GM23338 (cell line): ENCODE results near the gene SPRR1B. TPM values are rescaled to one million over a fixed set of nuclear protein-coding genes. Genes with fewer than 3 reads are reported as not detected.
"Not testable (repeated sequence)": the region's sequence is repeated elsewhere in the genome, so short reads cannot be mapped to it uniquely, and the experiment has no call there.

ENCODE experiments used
- ATAC-seq: fragments of 200-7000 bp; cut with Tn5 transposase; 3 replicates; pipeline ENCODE4 v1.9.1; 2020
- DNase-seq: peaks from one replicate; pipeline ENCODE4 v3.0.0-alpha.2; 2015; ENCODE audit warnings: low spot score
- H2AFZ ChIP-seq: fragments of 200-600 bp; sonication (generic); 2 replicates; pipeline ENCODE4 v1.8.0; 2016; ENCODE audit warnings: antibody characterized with exemption, mild to moderate bottlenecking, moderate library complexity
- H3F3A ChIP-seq: fragments of 200-600 bp; sonication (generic); replicated peaks from 2 replicates; pipeline ENCODE4 v1.8.0; 2017; ENCODE audit warnings: antibody characterized with exemption, mixed run types, low read depth
- H3K27ac ChIP-seq: fragments of 200-600 bp; sonication (generic); 2 replicates; pipeline ENCODE4 v1.6.1; 2016; ENCODE audit warnings: low read depth
- H3K27me3 ChIP-seq: fragments of 200-600 bp; sonication (generic); 2 replicates; pipeline ENCODE4 v1.8.0; 2016; ENCODE audit warnings: mild to moderate bottlenecking, mixed run types, moderate library complexity; ENCODE audit not compliant: insufficient read depth
- H3K36me3 ChIP-seq: fragments of 200-600 bp; sonication (generic); 2 replicates; pipeline ENCODE4 v1.8.0; 2016; ENCODE audit warnings: mild to moderate bottlenecking; ENCODE audit not compliant: insufficient read depth
- H3K4me1 ChIP-seq: fragments of 200-600 bp; sonication (generic); 2 replicates; pipeline ENCODE4 v1.8.0; 2016; ENCODE audit warnings: mild to moderate bottlenecking, moderate library complexity; ENCODE audit not compliant: insufficient read depth
- H3K4me2 ChIP-seq: fragments of 200-600 bp; sonication (generic); 2 replicates; pipeline ENCODE4 v1.7.1; 2017; ENCODE audit warnings: mixed run types
- H3K4me3 ChIP-seq: fragments of 200-600 bp; sonication (generic); 2 replicates; pipeline ENCODE4 v1.6.1; 2016; ENCODE audit warnings: mixed run types
- H3K79me2 ChIP-seq: fragments of 200-600 bp; sonication (generic); replicated peaks from 2 replicates; pipeline ENCODE4 v1.8.0; 2017; ENCODE audit warnings: mild to moderate bottlenecking; ENCODE audit not compliant: insufficient read depth
- H3K9me2 ChIP-seq: fragments of 200-600 bp; sonication (generic); 2 replicates; pipeline ENCODE4 v1.8.0; 2017; ENCODE audit not compliant: insufficient read depth
- H4K20me1 ChIP-seq: fragments of 200-600 bp; sonication (generic); replicated peaks from 2 replicates; pipeline ENCODE4 v1.8.0; 2017; ENCODE audit warnings: mild to moderate bottlenecking; ENCODE audit not compliant: insufficient read depth
- H3K27ac Mint-ChIP-seq: 2 replicates; pipeline ENCODE4 v1.8.0; 2020; ENCODE audit warnings: inconsistent platforms, mild to moderate bottlenecking, moderate library complexity, mixed read lengths
- H3K27me3 Mint-ChIP-seq: 3 replicates; pipeline ENCODE4 v1.8.0; 2022; ENCODE audit warnings: low read depth, mild to moderate bottlenecking, moderate library complexity, mixed read lengths, inconsistent platforms; ENCODE audit not compliant: insufficient read depth, poor library complexity
- H3K36me3 Mint-ChIP-seq: 3 replicates; pipeline ENCODE4 v1.8.0; 2021; ENCODE audit warnings: low read depth, mild to moderate bottlenecking, inconsistent platforms, moderate library complexity, mixed read lengths
- H3K4me1 Mint-ChIP-seq: 3 replicates; pipeline ENCODE4 v1.8.0; 2020; ENCODE audit warnings: mild to moderate bottlenecking, inconsistent platforms, mixed read lengths
- H3K4me3 Mint-ChIP-seq: 3 replicates; pipeline ENCODE4 v1.8.0; 2021; ENCODE audit warnings: moderate library complexity, mild to moderate bottlenecking, inconsistent platforms, mixed read lengths
- H3K9me3 Mint-ChIP-seq: 3 replicates; pipeline ENCODE4 v1.8.0; 2020; ENCODE audit warnings: moderate library complexity, mild to moderate bottlenecking, inconsistent platforms, mixed read lengths
- NANOG ChIP-seq: IDR thresholded peaks from 2 replicates; pipeline ENCODE4 v1.6.1; 2016; ENCODE audit warnings: antibody characterized with exemption, borderline replicate concordance
- POLR2AphosphoS5 ChIP-seq: IDR thresholded peaks from 2 replicates; pipeline ENCODE4 v1.6.1; 2016; ENCODE audit warnings: antibody characterized with exemption, low read depth
- ZNF331 ChIP-seq: fragments of 250-450 bp; sonication (Bioruptor Pico); IDR thresholded peaks from 2 replicates; pipeline ENCODE4 v1.5.0; 2020; ENCODE audit warnings: low read depth, mild to moderate bottlenecking, moderate library complexity
- polyA plus RNA-seq: library from polyadenylated mRNA; unstranded; fragments of >200 nt; fragmentation: Nextera tagmentation; extraction: Ambion mirVana; gene quantifications from 2 replicates; pipeline ENCODE4 v1.2.1, GENCODE V29; 2016
- total RNA-seq: library from RNA; depleted of rRNA; stranded (reverse); fragments of >200 nt; shearing (Covaris generic); gene quantifications from 2 replicates; pipeline ENCODE4 v1.2.3, GENCODE V29; 2014
- TF ChIP-seq, protein P1 (sequence below), 2 experiments: fragments of 200-600 bp in 1 of 2; sonication (generic) in 1 of 2; conservative IDR thresholded peaks; 2 replicates each; pipeline versions ENCODE4 v1.5.1 to v1.6.1; 2016 to 2017; ENCODE audit warnings: antibody characterized with exemption in 2 of 2, low read depth in 2 of 2, mild to moderate bottlenecking in 2 of 2, moderate library complexity in 1 of 2
- TF ChIP-seq, protein P2 (sequence below): IDR thresholded peaks from one replicate; pipeline ENCODE4 v1.6.1; 2018; ENCODE audit warnings: antibody characterized with exemption; ENCODE audit not compliant: unreplicated experiment

SPRR1B gene
- total and polyA plus RNA-seq, 2 experiments from 2014 or later: not detected

DNA sequence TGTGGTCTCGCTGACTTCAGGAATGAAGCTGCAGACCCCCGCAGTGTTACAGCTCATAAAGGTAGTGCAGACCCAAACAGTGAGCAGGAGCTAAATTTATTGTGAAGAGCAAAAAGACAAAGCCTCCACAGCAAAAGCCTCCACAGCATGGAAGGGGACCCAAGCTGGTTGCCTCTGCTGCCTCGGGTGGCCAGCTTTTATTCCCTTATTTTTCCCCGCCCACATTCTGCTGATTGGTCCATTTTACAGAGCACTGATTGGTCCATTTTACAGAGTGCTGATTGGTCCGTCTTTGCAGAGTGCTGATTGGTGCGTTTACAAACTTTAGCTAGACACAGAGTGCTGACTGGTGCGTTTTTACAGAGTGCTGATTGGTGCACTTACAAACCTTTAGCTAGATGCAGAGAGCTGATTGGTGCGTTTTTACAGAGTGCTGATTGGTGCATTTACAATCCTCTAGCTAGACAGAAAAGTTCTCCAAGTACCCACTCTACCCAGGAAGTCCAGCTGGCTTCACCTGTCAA is 19.7 kb upstream of the SPRR1B start:
- not testable (repeated sequence) for H3K27ac ChIP-seq, ATAC-seq, H3K27me3 Mint-ChIP-seq, H3F3A ChIP-seq, H3K4me1 ChIP-seq, H3K27ac Mint-ChIP-seq, H3K4me1 Mint-ChIP-seq, H3K36me3 Mint-ChIP-seq, H3K27me3 ChIP-seq, H3K36me3 ChIP-seq, H2AFZ ChIP-seq, H3K9me2 ChIP-seq, H3K4me3 Mint-ChIP-seq, H3K9me3 Mint-ChIP-seq, H3K79me2 ChIP-seq, DNase-seq, H3K4me3 ChIP-seq, H4K20me1 ChIP-seq, H3K4me2 ChIP-seq

DNA sequence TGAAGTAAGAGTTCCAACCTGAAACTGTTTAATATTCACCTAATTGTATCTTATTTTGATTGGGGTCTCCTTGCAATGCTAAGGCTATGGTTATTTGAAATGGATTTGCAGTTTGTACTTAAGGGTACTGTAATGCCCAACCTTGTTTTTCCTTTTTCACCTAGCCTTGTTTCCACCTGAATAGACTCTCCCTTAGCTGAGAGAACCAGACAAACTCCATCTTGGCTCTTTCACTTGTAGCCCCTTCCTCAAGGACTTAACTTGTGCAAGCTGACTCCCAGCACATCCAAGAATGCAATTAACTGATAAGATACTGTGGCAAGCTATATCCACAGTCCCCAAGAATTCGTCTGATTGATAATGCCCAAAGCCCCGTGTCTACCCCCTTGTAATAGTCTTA is 9.2 kb upstream of the SPRR1B start:
- H3K27ac Mint-ChIP-seq: 0 out of 2 replicates have a peak overlapping the region, but pooled peaks have one; percentile 23
- not testable (repeated sequence) for H3K4me3 Mint-ChIP-seq, H3K27ac ChIP-seq

DNA sequence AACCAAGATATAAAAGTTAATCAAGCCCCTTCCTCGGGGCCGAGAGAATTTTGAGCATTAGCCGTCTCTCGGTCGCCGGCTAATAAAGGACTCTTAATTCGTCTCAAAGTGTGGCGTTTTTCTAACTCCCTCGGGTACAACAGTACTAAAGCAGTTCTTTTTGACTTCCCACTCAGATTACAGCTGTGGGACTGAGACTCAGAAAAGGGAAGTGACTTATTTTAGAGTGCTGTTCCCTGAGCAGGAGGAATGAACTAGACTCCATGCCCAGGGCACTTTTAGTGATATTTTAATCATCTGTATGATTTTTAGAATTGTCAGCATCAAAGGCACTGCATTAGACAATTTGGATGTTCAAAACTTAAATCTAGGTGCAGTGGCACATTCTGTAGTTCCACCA is 8.7 kb upstream of the SPRR1B start:
- H3K4me3 Mint-ChIP-seq, H3K27me3 ChIP-seq, H3K27ac ChIP-seq, H3K27ac Mint-ChIP-seq, ATAC-seq, H4K20me1 ChIP-seq, H3K27me3 Mint-ChIP-seq, H3K79me2 ChIP-seq, H3K9me3 Mint-ChIP-seq, H3F3A ChIP-seq, H3K4me2 ChIP-seq, DNase-seq, H3K36me3 ChIP-seq, H2AFZ ChIP-seq, H3K36me3 Mint-ChIP-seq, H3K9me2 ChIP-seq, H3K4me3 ChIP-seq: not testable (repeated sequence)
- H3K4me1 Mint-ChIP-seq: peaks cover 22% of the 10 kb centered on the region
- H3K4me1 ChIP-seq: peaks cover 15% of the 10 kb centered on the region

More for the DNA sequence above, 9.2 kb upstream of the SPRR1B start:
- not testable (repeated sequence) for DNase-seq, H3K36me3 Mint-ChIP-seq, H3K9me3 Mint-ChIP-seq, H3K9me2 ChIP-seq, H3K4me3 ChIP-seq, H3K27me3 ChIP-seq, ATAC-seq, H3K79me2 ChIP-seq, H3K27me3 Mint-ChIP-seq, H3F3A ChIP-seq, H4K20me1 ChIP-seq, H3K36me3 ChIP-seq
- Histone ChIP-seq H2AFZ (peak overlapping the region; percentile 6; the same call in 1 of the 2 replicates), H3K4me1 (peaks cover 15% of the 10 kb centered on the region), H3K4me2 (peak overlapping the region; percentile 34; the same call in 1 of the 2 replicates)
- H3K4me1 Mint-ChIP-seq: peaks cover 22% of the 10 kb centered on the region

DNA sequence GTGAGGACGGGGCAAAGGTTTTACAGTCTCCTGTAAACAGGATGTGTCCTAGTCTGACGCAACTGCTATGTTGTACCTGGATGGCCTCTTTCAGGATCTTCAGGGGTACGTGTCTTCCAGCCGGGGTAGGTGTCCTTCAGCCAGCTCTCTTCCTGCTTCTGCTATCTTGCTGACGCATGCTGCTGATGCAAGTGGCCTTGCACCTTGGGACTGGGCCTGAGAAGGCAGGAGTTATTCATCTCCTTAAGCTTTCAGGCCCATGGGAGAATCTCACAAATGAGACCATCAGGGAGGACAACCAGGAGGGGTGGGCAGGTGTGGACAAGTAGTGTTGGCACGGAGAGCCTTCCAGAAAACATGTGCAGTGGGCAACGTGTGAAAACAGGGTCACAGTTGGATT is 7.9 kb upstream of the SPRR1B start:
- Histone ChIP-seq H3K4me1 (peaks cover 15% of the 10 kb centered on the region), H3F3A (no peaks in the 10 kb centered on the region), H3K27me3 (no peaks in the 10 kb centered on the region), H3K4me3 (no peak overlapping the region), H4K20me1 (no peaks in the 10 kb centered on the region), H2AFZ (no peak overlapping the region), H3K79me2 (no peaks in the 10 kb centered on the region), H3K36me3 (no peaks in the 10 kb centered on the region), H3K27ac (no peak overlapping the region), H3K4me2 (no peak overlapping the region), H3K9me2 (peaks cover 4% of the 10 kb centered on the region; the same call in 1 of the 2 replicates)
- Mint-ChIP-seq H3K27me3 (peaks cover 6% of the 10 kb centered on the region), H3K9me3 (no peaks in the 10 kb centered on the region; the same call in none of the 3 replicates), H3K27ac (0 out of 2 replicates have a peak overlapping the region, but pooled peaks have one; percentile 10), H3K4me3 (no peak overlapping the region), H3K36me3 (no peaks in the 10 kb centered on the region), H3K4me1 (peaks cover 22% of the 10 kb centered on the region)
- DNase-seq (no peak), ATAC-seq (no peak)
- TF ChIP-seq, protein P1, sequence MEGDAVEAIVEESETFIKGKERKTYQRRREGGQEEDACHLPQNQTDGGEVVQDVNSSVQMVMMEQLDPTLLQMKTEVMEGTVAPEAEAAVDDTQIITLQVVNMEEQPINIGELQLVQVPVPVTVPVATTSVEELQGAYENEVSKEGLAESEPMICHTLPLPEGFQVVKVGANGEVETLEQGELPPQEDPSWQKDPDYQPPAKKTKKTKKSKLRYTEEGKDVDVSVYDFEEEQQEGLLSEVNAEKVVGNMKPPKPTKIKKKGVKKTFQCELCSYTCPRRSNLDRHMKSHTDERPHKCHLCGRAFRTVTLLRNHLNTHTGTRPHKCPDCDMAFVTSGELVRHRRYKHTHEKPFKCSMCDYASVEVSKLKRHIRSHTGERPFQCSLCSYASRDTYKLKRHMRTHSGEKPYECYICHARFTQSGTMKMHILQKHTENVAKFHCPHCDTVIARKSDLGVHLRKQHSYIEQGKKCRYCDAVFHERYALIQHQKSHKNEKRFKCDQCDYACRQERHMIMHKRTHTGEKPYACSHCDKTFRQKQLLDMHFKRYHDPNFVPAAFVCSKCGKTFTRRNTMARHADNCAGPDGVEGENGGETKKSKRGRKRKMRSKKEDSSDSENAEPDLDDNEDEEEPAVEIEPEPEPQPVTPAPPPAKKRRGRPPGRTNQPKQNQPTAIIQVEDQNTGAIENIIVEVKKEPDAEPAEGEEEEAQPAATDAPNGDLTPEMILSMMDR (conservative IDR thresholded peaks at IDR 0.05; ENCODE audit: low read depth in 2 of 2): no peak
- TF ChIP-seq, protein P2, sequence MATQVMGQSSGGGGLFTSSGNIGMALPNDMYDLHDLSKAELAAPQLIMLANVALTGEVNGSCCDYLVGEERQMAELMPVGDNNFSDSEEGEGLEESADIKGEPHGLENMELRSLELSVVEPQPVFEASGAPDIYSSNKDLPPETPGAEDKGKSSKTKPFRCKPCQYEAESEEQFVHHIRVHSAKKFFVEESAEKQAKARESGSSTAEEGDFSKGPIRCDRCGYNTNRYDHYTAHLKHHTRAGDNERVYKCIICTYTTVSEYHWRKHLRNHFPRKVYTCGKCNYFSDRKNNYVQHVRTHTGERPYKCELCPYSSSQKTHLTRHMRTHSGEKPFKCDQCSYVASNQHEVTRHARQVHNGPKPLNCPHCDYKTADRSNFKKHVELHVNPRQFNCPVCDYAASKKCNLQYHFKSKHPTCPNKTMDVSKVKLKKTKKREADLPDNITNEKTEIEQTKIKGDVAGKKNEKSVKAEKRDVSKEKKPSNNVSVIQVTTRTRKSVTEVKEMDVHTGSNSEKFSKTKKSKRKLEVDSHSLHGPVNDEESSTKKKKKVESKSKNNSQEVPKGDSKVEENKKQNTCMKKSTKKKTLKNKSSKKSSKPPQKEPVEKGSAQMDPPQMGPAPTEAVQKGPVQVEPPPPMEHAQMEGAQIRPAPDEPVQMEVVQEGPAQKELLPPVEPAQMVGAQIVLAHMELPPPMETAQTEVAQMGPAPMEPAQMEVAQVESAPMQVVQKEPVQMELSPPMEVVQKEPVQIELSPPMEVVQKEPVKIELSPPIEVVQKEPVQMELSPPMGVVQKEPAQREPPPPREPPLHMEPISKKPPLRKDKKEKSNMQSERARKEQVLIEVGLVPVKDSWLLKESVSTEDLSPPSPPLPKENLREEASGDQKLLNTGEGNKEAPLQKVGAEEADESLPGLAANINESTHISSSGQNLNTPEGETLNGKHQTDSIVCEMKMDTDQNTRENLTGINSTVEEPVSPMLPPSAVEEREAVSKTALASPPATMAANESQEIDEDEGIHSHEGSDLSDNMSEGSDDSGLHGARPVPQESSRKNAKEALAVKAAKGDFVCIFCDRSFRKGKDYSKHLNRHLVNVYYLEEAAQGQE: no peak
- TF ChIP-seq POLR2AphosphoS5 (no peak), ZNF331 (CRISPR knock-in tag) (no peak), NANOG (no peak)
